ENCODE data around the gene NCAM1.

GRCh38 chr11:113251281-113251680, 290.1 kb downstream of the NCAM1 start:
- TF ChIP-seq YY1 (IDR thresholded peaks at IDR 0.05; ENCODE audit: low read depth), result no peak
- no peak for TF ChIP-seq CEBPB (IDR thresholded peaks at IDR 0.05)
- no peak for TF ChIP-seq TAF1 (IDR thresholded peaks at IDR 0.05; ENCODE audit: low read depth)
- TF ChIP-seq CREB1 (IDR thresholded peaks at IDR 0.05; ENCODE audit: low read depth), result no peak
- TF ChIP-seq REST (IDR thresholded peaks at IDR 0.05; ENCODE audit: low read depth), result no peak
- no peak for TF ChIP-seq TEAD4 (IDR thresholded peaks at IDR 0.05)
- TF ChIP-seq RAD21 (IDR thresholded peaks at IDR 0.05; ENCODE audit: low read depth), result no peak
- TF ChIP-seq ZBTB7A (IDR thresholded peaks at IDR 0.05; ENCODE audit: low read depth), result no peak
- TF ChIP-seq FOXM1 (IDR thresholded peaks at IDR 0.05; ENCODE audit: borderline replicate concordance, low read depth), result no peak
- TF ChIP-seq EP300 (IDR thresholded peaks at IDR 0.05; ENCODE audit: borderline replicate concordance), result no peak
- TF ChIP-seq TCF12 (IDR thresholded peaks at IDR 0.05; ENCODE audit: low read depth), result no peak
- no peak for TF ChIP-seq USF1 (IDR thresholded peaks at IDR 0.05)
- TF ChIP-seq EGR1 (IDR thresholded peaks at IDR 0.05), result no peak

All from Ishikawa (cell line).